Ramos (cell line): ENCODE results near the gene CDC27.
"Not testable (repeated sequence)": the region's sequence is repeated elsewhere in the genome, so short reads cannot be mapped to it uniquely, and the experiment has no call there.

ENCODE experiments used
- in situ Hi-C: fragments of 300-500 bp; cut with MboI; formaldehyde crosslinking; loops from one replicate; pipeline ENCODE4 v1.14.3; 2022; ENCODE audit warnings: low sequenced_read_pairs; ENCODE audit not compliant: unreplicated experiment

CDC27 gene

GRCh38 chr17:47188876-47189731 lies at the start of gene CDC27:
Gene CDC27 (minus strand): TSS chr17:47189295. CDS start chr17:47189172, 123 bp downstream.
- in situ Hi-C loops = no loop called here

- in situ Hi-C loops = loop anchor here (10.0 kb wide), 1 partner anchor 76 kb away; no protein-coding TSS in a partner anchor
Observed at GRCh38 chr17:47238321-47239010, 49.4 kb upstream of the CDC27 start.

GRCh38 chr17:47237841-47238240 lies 48.7 kb upstream of the CDC27 start:
- in situ Hi-C loops = loop anchor here (10.0 kb wide), 1 partner anchor 77 kb away; no protein-coding TSS in a partner anchor

GRCh38 chr17:47235923-47236322 lies 46.8 kb upstream of the CDC27 start:
- in situ Hi-C loops = loop anchor here (10.0 kb wide), 1 partner anchor 79 kb away; no protein-coding TSS in a partner anchor

GRCh38 chr17:47235506-47235905 lies 46.4 kb upstream of the CDC27 start:
- in situ Hi-C loops = loop anchor here (10.0 kb wide), 1 partner anchor 79 kb away; no protein-coding TSS in a partner anchor

GRCh38 chr17:47232465-47232864 lies 43.4 kb upstream of the CDC27 start:
- in situ Hi-C loops = loop anchor here (10.0 kb wide), 1 partner anchor 82 kb away; no protein-coding TSS in a partner anchor

- in situ Hi-C loops = loop anchor here (10.0 kb wide), 1 partner anchor 83 kb away; no protein-coding TSS in a partner anchor
Observed at GRCh38 chr17:47231866-47232265, 42.8 kb upstream of the CDC27 start.

GRCh38 chr17:47231334-47231733 lies 42.2 kb upstream of the CDC27 start:
- in situ Hi-C loops = loop anchor here (10.0 kb wide), 1 partner anchor 83 kb away; no protein-coding TSS in a partner anchor

GRCh38 chr17:47230864-47231263 lies 41.8 kb upstream of the CDC27 start:
- in situ Hi-C loops = loop anchor here (10.0 kb wide), 1 partner anchor 84 kb away; no protein-coding TSS in a partner anchor

GRCh38 chr17:47229535-47230443 lies 40.7 kb upstream of the CDC27 start:
- in situ Hi-C loops = loop anchor here (5.0 to 10.0 kb wide), 2 partner anchors 85 to 383 kb away; no protein-coding TSS in a partner anchor

GRCh38 chr17:47227862-47228261 lies 38.8 kb upstream of the CDC27 start:
- in situ Hi-C loops = loop anchor here (5.0 kb wide), 1 partner anchor 384 kb away; no protein-coding TSS in a partner anchor

GRCh38 chr17:47225911-47226688 lies 37.0 kb upstream of the CDC27 start:
- in situ Hi-C loops = loop anchor here (5.0 kb wide), 1 partner anchor 386 kb away; no protein-coding TSS in a partner anchor

GRCh38 chr17:47225436-47225858 lies 36.4 kb upstream of the CDC27 start:
- in situ Hi-C loops = loop anchor here (5.0 kb wide), 1 partner anchor 387 kb away; no protein-coding TSS in a partner anchor

- in situ Hi-C loops = loop anchor here (5.0 kb wide), 1 partner anchor 387 kb away; no protein-coding TSS in a partner anchor
Observed at GRCh38 chr17:47224966-47225365, 35.9 kb upstream of the CDC27 start.

GRCh38 chr17:47224077-47224476 lies 35.0 kb upstream of the CDC27 start:
- in situ Hi-C loops = not testable (repeated sequence)

- in situ Hi-C loops = no loop called here
Observed at GRCh38 chr17:47223460-47223859, 34.4 kb upstream of the CDC27 start.

GRCh38 chr17:47223007-47223406 lies 33.9 kb upstream of the CDC27 start:
- in situ Hi-C loops = no loop called here

- in situ Hi-C loops = no loop called here
Observed at GRCh38 chr17:47222047-47222446, 33.0 kb upstream of the CDC27 start.

GRCh38 chr17:47221154-47221553 lies 32.1 kb upstream of the CDC27 start:
- in situ Hi-C loops = no loop called here
